ENCODE measurements around the gene ZNF75A.

DNA sequence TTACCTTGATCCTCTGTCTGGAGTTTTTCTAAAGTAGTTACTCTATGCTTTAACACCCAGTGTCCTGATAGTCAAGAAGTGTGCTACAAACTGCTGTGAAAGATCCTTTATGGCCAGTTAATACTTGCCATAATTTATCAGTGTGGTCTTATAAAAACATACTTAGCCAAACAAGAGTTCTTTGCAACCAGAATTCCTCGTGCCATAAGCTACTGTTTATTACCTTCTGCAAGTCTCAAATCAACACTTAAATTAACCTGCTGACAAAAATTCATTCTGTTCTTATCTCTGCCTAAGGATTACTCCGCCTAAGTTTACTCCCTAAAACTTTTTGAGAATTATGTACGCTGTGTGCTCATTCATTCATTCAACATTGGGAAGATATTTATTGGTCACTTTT, 22.8 kb downstream of the ZNF75A start:
- TF ChIP-seq GATA2 (IDR thresholded peaks at IDR 0.05; ENCODE audit: low read depth, low read length) (no peak), GATA3 (IDR thresholded peaks at IDR 0.05; ENCODE audit: low read depth, low read length) (no peak)

Data from SH-SY5Y (cell line).